ENCODE results near the gene OIT3. TPM values are rescaled to one million over a fixed set of nuclear protein-coding genes. Genes with fewer than 3 reads are reported as not detected.

OIT3 gene
- total and polyA plus RNA-seq, 7 donors: 0.03 to 0.04 (median 0.04) TPM; not detected in 4

DNA sequence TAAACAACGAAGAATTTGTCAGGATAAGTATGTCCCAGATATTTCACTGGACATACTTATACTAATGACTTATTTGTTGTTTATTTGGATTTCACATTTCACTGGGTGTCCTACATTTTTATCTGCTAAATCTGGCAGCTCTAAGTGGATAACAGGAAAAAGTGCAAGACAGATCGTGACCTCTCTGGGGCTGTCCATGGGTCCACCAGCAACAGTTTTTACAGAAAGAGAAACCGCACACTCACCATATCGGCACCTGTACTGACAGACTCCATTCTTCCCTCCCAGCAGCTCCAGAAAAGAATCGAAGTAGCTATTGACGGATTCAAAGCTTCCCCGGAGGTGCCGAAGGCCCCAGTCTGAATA lies 60.7 kb downstream of the OIT3 start:
- TF ChIP-seq, protein P1, sequence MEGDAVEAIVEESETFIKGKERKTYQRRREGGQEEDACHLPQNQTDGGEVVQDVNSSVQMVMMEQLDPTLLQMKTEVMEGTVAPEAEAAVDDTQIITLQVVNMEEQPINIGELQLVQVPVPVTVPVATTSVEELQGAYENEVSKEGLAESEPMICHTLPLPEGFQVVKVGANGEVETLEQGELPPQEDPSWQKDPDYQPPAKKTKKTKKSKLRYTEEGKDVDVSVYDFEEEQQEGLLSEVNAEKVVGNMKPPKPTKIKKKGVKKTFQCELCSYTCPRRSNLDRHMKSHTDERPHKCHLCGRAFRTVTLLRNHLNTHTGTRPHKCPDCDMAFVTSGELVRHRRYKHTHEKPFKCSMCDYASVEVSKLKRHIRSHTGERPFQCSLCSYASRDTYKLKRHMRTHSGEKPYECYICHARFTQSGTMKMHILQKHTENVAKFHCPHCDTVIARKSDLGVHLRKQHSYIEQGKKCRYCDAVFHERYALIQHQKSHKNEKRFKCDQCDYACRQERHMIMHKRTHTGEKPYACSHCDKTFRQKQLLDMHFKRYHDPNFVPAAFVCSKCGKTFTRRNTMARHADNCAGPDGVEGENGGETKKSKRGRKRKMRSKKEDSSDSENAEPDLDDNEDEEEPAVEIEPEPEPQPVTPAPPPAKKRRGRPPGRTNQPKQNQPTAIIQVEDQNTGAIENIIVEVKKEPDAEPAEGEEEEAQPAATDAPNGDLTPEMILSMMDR (IDR thresholded peaks at IDR 0.05): no peak
- Histone ChIP-seq H3K4me1 (no peaks in the 10 kb centered on the region), H3K4me3 (no peak overlapping the region), H3K27ac (no peak overlapping the region), H3K27me3 (ENCODE audit: insufficient read depth in 3 of 3, low read length in 2 of 3) (no peaks in the 10 kb centered on the region), H3K36me3 (ENCODE audit: insufficient read depth in 1 of 2, low read depth in 1 of 2) (no peaks in the 10 kb centered on the region), H3K9me3 (no peaks in the 10 kb centered on the region)
- ATAC-seq (no peak), DNase-seq (no peak)
- intact Hi-C loops (cut with DNase I): no loop called here
- 80 to 83% (median 81%) methylated on average over 8 of the region's 8 CpGs for WGBS, 3 donors

DNA sequence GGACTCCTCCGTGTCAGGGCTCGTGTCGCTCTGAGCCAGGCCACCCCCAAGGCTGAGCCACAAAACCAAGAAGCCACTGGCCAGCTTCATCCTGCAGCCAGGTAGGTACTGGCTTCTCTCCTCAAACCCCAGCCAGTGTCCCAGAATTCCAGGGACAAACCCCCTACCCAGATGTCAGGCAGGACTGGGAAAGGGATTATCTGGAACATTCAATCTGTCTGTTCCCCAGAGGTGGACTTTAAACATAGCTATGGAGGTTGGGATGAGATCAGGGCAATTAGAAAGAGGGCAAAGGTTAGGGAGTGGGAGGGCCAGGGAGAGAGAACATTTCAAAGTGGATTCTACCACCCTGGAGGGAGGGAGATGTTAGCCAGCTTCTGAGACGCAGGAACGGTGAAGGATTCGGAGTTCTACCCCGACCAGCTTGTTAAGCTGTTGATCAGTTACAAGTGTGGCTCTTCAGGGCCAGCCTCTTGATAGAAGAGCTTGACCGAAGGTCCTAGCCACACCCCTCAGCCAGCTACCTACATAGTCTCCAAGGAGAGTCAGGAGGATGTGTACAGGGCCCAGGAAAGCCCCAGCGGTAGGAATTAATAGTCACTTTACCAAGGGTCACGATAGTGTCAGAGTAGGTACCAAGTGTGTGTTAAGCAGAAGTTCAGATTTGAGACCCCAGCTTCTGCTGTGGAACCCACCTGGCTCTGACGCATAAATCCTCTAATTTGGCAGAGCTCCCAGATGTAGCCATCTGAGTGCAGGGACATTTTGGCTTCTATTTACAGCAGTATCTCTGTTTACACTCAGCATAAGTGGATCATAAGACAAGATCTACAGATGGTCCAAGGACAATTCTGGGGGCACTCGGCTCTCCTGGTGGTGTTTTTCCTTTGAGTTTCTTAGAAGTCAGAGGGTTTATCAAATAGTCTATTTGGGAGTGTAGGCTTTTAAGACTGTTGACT lies 61.3 kb downstream of the OIT3 start, which contains the start of gene PLA2G12B:
Gene PLA2G12B (minus strand): TSS at position 211 of the 959 bp plus-strand sequence. CDS start 121 bp downstream, at position 90.
- DNase-seq (no peak), ATAC-seq (no peak)
- Histone ChIP-seq H3K27ac (no peak within 1 kb of the TSS), H3K4me1 (no peaks in the 10 kb centered on the region), H3K9me3 (no peaks in the 10 kb centered on the region), H3K27me3 (ENCODE audit: insufficient read depth in 3 of 3, low read length in 2 of 3) (no peaks in the 10 kb centered on the region), H3K36me3 (ENCODE audit: insufficient read depth in 1 of 2, low read depth in 1 of 2) (no peaks in the 10 kb centered on the region), H3K4me3 (no peak within 1 kb of the TSS)
- TF ChIP-seq, protein P1 (IDR thresholded peaks at IDR 0.05): no peak
- intact Hi-C loops (cut with DNase I): no loop called here
- 72 to 81% (median 77%) methylated on average over 12 of the region's 12 CpGs for WGBS, 3 donors

DNA sequence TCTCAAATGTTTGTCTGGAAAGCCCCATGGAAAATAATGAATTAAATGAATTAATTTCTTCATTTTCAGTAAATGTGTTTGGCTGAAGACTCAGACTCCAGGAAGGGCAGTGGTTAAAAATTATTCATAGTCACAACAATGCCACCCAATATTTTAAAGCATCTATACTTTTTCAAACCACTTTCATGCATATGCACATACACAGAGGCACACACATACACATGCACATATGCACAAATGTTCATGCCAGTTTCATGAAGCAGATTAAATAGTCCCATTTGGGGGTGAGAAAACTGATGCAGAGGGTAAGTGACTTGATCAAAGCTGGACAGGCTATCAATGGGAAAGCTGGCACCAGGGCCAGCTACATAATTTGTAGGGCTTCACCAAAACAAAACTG lies 62.5 kb downstream of the OIT3 start:
- TF ChIP-seq, protein P1 (IDR thresholded peaks at IDR 0.05): no peak
- DNase-seq (no peak), ATAC-seq (no peak)
- Histone ChIP-seq H3K36me3 (ENCODE audit: insufficient read depth in 1 of 2, low read depth in 1 of 2) (no peaks in the 10 kb centered on the region), H3K4me3 (no peak overlapping the region), H3K4me1 (no peaks in the 10 kb centered on the region), H3K27ac (no peak overlapping the region), H3K27me3 (ENCODE audit: insufficient read depth in 3 of 3, low read length in 2 of 3) (no peaks in the 10 kb centered on the region), H3K9me3 (no peaks in the 10 kb centered on the region)
- intact Hi-C loops (cut with DNase I): no loop called here

GRCh38 chr10:72976886-72977285 lies 83.3 kb downstream of the OIT3 start:
- no peak overlapping the region for H3K27ac ChIP-seq
- H3K36me3 ChIP-seq (ENCODE audit: insufficient read depth in 1 of 2, low read depth in 1 of 2): no peaks in the 10 kb centered on the region
- intact Hi-C loops (cut with DNase I): no loop called here
- H3K9me3 ChIP-seq: peaks cover 33% of the 10 kb centered on the region
- H3K4me1 ChIP-seq: no peaks in the 10 kb centered on the region
- WGBS, 3 donors: 86 to 96% (median 90%) methylated on average over 1 of the region's 1 CpG
- no peaks in the 10 kb centered on the region for H3K27me3 ChIP-seq (ENCODE audit: insufficient read depth in 3 of 3, low read length in 2 of 3)
- DNase-seq (no peak), ATAC-seq (no peak)
- TF ChIP-seq, protein P1 (IDR thresholded peaks at IDR 0.05): no peak
- no peak overlapping the region for H3K4me3 ChIP-seq
